BLaER1 treated with 17β-estradiol and CSF1 and Interleukin-3, amounts not matched to agents 10 nM and 100 nM (cell line): Measurements from ENCODE around the gene SMURF1.
"Not testable (repeated sequence)": the region's sequence is repeated elsewhere in the genome, so short reads cannot be mapped to it uniquely, and the experiment has no call there.

Source experiments
- H3K27ac ChIP-seq, 11 experiments: shearing (Covaris generic); formaldehyde crosslinking; 2 replicates each; pipeline ENCODE4 v1.8.1; 2022
- H3K27me3 ChIP-seq, 11 experiments: shearing (Covaris generic); formaldehyde crosslinking; 2 replicates each; pipeline ENCODE4 v1.8.1; 2022
- H3K36me3 ChIP-seq, 11 experiments: shearing (Covaris generic); formaldehyde crosslinking; 2 replicates each; pipeline ENCODE4 v1.8.1; 2022
- H3K4me1 ChIP-seq, 10 experiments: shearing (Covaris generic); formaldehyde crosslinking; 2 replicates each; pipeline ENCODE4 v1.8.1; 2022
- H3K4me2 ChIP-seq, 11 experiments: shearing (Covaris generic); formaldehyde crosslinking; 2 replicates each; pipeline ENCODE4 v1.8.1; 2022
- H3K4me3 ChIP-seq, 10 experiments: shearing (Covaris generic); formaldehyde crosslinking; 2 replicates each; pipeline ENCODE4 v1.8.1; 2022
- H3K9ac ChIP-seq, 11 experiments: shearing (Covaris generic); formaldehyde crosslinking; 2 replicates each; pipeline ENCODE4 v1.8.1; 2022
- H3K9me3 ChIP-seq, 11 experiments: shearing (Covaris generic); formaldehyde crosslinking; replicated peaks in 1 of 11; 2 replicates each; pipeline ENCODE4 v1.8.1; 2022
- H4K20me1 ChIP-seq, 11 experiments: shearing (Covaris generic); formaldehyde crosslinking; 2 replicates each; pipeline ENCODE4 v1.8.1; 2022
- Cebpa-rat ChIP-seq, 11 experiments: shearing (Covaris generic); IDR thresholded peaks; 2 replicates each; pipeline ENCODE4 v1.8.1; 2022

The SMURF1 gene

GRCh38 chr7:99103836-99104235, 40.1 kb downstream of the SMURF1 start:
- H3K4me3 ChIP-seq, H3K9ac ChIP-seq, H3K27me3 ChIP-seq: not testable (repeated sequence)
- Histone ChIP-seq H3K9me3 (peaks cover 31 to 58% (median 51%) of the 10 kb centered on the region in 11 experiments), H4K20me1 (peaks cover 5 to 62% (median 35%) of the 10 kb centered on the region in 11 experiments; a peak in 17 of 22 replicates), H3K4me1 (peaks cover 51 to 71% (median 60%) of the 10 kb centered on the region in 10 experiments), H3K36me3 (peaks cover 27 to 73% (median 46%) of the 10 kb centered on the region in 11 experiments), H3K27ac (peak overlapping the region in 8 of 11 experiments; percentile 1 to 52 (median 40); a peak in 11 of 22 replicates), H3K4me2 (peak overlapping the region; percentile 40 to 66 (median 55); a peak in 20 of 22 replicates)
- peak in 1 of 11 experiments; percentile 41; a peak in 1 of 22 replicates for TF ChIP-seq Cebpa-rat (IDR thresholded peaks at IDR 0.05)

DNA sequence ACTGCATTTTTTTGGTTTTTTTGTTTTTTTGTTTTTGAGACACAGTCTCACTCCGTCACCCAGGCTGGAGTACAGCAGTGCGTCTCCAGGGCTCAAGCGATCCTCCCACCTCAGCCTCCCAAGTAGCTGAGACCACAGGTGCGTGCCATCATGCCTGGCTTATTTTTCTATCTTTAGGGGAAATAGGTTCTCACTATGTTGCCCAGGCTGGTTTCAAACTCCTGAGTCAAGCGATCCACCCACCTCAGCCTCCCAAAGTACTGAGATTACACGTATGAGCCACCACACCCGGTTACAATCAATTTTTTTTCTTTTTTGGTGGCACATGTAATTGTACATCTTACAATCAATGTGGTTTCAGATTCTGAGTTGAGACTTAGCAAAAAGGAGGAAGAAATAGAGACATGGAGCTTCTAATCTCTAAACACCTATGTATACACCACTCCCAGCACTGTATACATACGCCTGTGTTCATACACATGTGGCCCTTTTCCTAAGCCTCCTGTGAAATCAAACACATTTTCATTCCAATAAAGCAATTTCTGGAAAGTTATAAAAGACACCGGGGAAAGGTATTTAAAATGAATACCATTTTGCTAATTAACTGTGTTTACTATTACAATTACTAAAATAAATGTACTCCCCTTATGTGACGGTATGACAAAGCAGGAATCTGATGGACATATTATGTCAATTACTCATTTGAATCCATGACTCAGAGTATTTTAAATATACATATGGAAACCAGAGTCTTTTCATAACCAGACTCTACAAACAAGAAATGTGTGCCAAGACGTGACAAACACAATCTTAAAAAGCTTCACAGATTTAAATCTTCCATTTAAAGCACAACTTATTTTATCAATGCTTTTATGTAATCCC, 40.9 kb downstream of the SMURF1 start:
- H3K4me2 ChIP-seq = peak overlapping the region in 10 of 11 experiments; percentile 29 to 66 (median 50); a peak in 15 of 22 replicates

GRCh38 chr7:99102361-99102760, 41.5 kb downstream of the SMURF1 start:
- H3K4me1 ChIP-seq = peaks cover 37 to 57% (median 45%) of the 10 kb centered on the region in 10 experiments
- H3K27ac ChIP-seq = no peak overlapping the region
- peak overlapping the region in 2 of 11 experiments; percentile 41 to 63; a peak in 1 of 22 replicates for H3K4me2 ChIP-seq
- H3K4me3 ChIP-seq = no peak overlapping the region
- H4K20me1 ChIP-seq = peaks cover 0 to 48% (median 20%) of the 10 kb centered on the region in 11 experiments; a peak in 14 of 22 replicates
- no peaks in the 10 kb centered on the region for H3K27me3 ChIP-seq
- H3K36me3 ChIP-seq = peaks cover 39 to 88% (median 60%) of the 10 kb centered on the region in 11 experiments
- H3K9me3 ChIP-seq = peaks cover 45 to 73% (median 66%) of the 10 kb centered on the region in 11 experiments
- no peak for TF ChIP-seq Cebpa-rat (IDR thresholded peaks at IDR 0.05)
- no peak overlapping the region for H3K9ac ChIP-seq

More for the DNA sequence above, 40.9 kb downstream of the SMURF1 start:
- peaks cover 38 to 66% (median 59%) of the 10 kb centered on the region in 11 experiments for H3K9me3 ChIP-seq
- H4K20me1 ChIP-seq = peaks cover 0 to 54% (median 27%) of the 10 kb centered on the region in 11 experiments; a peak in 15 of 22 replicates
- H3K9ac ChIP-seq = no peak overlapping the region
- no peak for TF ChIP-seq Cebpa-rat (IDR thresholded peaks at IDR 0.05)
- no peak overlapping the region for H3K4me3 ChIP-seq
- H3K4me1 ChIP-seq = peaks cover 43 to 63% (median 52%) of the 10 kb centered on the region in 10 experiments
- H3K36me3 ChIP-seq = peaks cover 35 to 81% (median 54%) of the 10 kb centered on the region in 11 experiments
- H3K27me3 ChIP-seq = no peaks in the 10 kb centered on the region
- H3K27ac ChIP-seq = peak overlapping the region in 9 of 11 experiments; percentile 5 to 52 (median 38); a peak in 10 of 22 replicates

DNA sequence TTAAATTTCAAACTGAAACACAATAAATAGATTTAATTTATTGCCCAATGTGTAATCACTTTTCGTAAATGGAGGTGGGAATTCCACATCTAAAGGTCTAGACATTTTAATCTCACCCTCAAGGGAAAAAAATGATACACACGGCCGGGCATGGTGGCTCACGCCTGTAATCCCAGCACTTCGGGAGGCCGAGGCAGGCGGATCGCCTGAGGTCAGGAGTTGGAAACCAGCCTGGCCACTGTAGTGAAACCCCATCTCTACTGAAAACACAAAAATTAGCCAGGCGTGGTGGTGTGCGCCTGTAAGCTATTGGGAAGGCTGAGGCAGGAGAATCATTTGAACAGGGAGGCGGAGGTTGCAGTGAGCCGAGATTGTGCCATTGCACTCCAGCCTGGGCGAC, 42.4 kb downstream of the SMURF1 start:
- Histone ChIP-seq H3K4me1 (peaks cover 32 to 54% (median 39%) of the 10 kb centered on the region in 10 experiments), H4K20me1 (peaks cover 0 to 39% (median 12%) of the 10 kb centered on the region in 11 experiments; a peak in 11 of 22 replicates), H3K9me3 (peaks cover 49 to 81% (median 72%) of the 10 kb centered on the region in 11 experiments), H3K4me3 (0 out of 20 replicates have a peak overlapping the region, but pooled peaks of 1 of the 10 experiments have one; percentile 10), H3K36me3 (peaks cover 39 to 90% (median 64%) of the 10 kb centered on the region in 11 experiments)
- not testable (repeated sequence) for H3K4me2 ChIP-seq, H3K9ac ChIP-seq, H3K27me3 ChIP-seq, H3K27ac ChIP-seq

GRCh38 chr7:99099499-99100077, 44.3 kb downstream of the SMURF1 start:
- Histone ChIP-seq H3K9ac (no peak overlapping the region), H4K20me1 (peaks cover 0 to 36% (median 0%) of the 10 kb centered on the region in 11 experiments; a peak in 11 of 22 replicates), H3K4me1 (peaks cover 25 to 50% (median 31%) of the 10 kb centered on the region in 10 experiments), H3K4me3 (peak overlapping the region in 3 of 10 experiments; percentile 6 to 13 (median 9); a peak in 4 of 20 replicates), H3K27ac (peak overlapping the region in 1 of 11 experiments; percentile 9; a peak in 3 of 22 replicates), H3K4me2 (peak overlapping the region in 10 of 11 experiments; percentile 9 to 32 (median 17); a peak in 11 of 22 replicates), H3K36me3 (peaks cover 39 to 87% (median 68%) of the 10 kb centered on the region in 11 experiments), H3K9me3 (peaks cover 49 to 91% (median 83%) of the 10 kb centered on the region in 11 experiments), H3K27me3 (no peaks in the 10 kb centered on the region)
- no peak for TF ChIP-seq Cebpa-rat (IDR thresholded peaks at IDR 0.05)

GRCh38 chr7:99098824-99099498, 44.9 kb downstream of the SMURF1 start:
- H3K9me3 ChIP-seq = peaks cover 49 to 86% (median 78%) of the 10 kb centered on the region in 11 experiments

GRCh38 chr7:99098286-99098823, 45.6 kb downstream of the SMURF1 start:
- Histone ChIP-seq H3K27me3 (no peaks in the 10 kb centered on the region), H3K4me3 (no peak overlapping the region), H3K36me3 (peaks cover 39 to 77% (median 62%) of the 10 kb centered on the region in 11 experiments), H4K20me1 (peaks cover 0 to 32% (median 4%) of the 10 kb centered on the region in 11 experiments; a peak in 11 of 22 replicates), H3K27ac (no peak overlapping the region), H3K4me1 (peaks cover 13 to 38% (median 18%) of the 10 kb centered on the region in 10 experiments; a peak in 17 of 20 replicates), H3K9ac (no peak overlapping the region), H3K9me3 (peaks cover 49 to 81% (median 72%) of the 10 kb centered on the region in 11 experiments), H3K4me2 (no peak overlapping the region)
- no peak for TF ChIP-seq Cebpa-rat (IDR thresholded peaks at IDR 0.05)

More at GRCh38 chr7:99098824-99099498, 44.9 kb downstream of the SMURF1 start:
- Histone ChIP-seq H3K9ac (no peak overlapping the region), H3K36me3 (peaks cover 39 to 83% (median 65%) of the 10 kb centered on the region in 11 experiments), H4K20me1 (peaks cover 0 to 36% (median 4%) of the 10 kb centered on the region in 11 experiments; a peak in 11 of 22 replicates), H3K4me1 (peaks cover 19 to 44% (median 24%) of the 10 kb centered on the region in 10 experiments), H3K4me2 (peak overlapping the region in 7 of 11 experiments; percentile 9 to 32 (median 15); a peak in 8 of 22 replicates), H3K4me3 (peak overlapping the region in 2 of 10 experiments; percentile 6 to 9; a peak in 2 of 20 replicates), H3K27me3 (no peaks in the 10 kb centered on the region), H3K27ac (peak overlapping the region in 1 of 11 experiments; percentile 9; a peak in 3 of 22 replicates)
- no peak for TF ChIP-seq Cebpa-rat (IDR thresholded peaks at IDR 0.05)
